NCI-H1694 treated with DMSO at 0.1 percent for 48 hours (cell line): ENCODE results near the gene EN2.

Source experiments
- DNase-seq: peaks from one replicate; lab custom pipeline; 2025; lab: John Stamatoyannopoulos, UW

EN2 gene

DNA sequence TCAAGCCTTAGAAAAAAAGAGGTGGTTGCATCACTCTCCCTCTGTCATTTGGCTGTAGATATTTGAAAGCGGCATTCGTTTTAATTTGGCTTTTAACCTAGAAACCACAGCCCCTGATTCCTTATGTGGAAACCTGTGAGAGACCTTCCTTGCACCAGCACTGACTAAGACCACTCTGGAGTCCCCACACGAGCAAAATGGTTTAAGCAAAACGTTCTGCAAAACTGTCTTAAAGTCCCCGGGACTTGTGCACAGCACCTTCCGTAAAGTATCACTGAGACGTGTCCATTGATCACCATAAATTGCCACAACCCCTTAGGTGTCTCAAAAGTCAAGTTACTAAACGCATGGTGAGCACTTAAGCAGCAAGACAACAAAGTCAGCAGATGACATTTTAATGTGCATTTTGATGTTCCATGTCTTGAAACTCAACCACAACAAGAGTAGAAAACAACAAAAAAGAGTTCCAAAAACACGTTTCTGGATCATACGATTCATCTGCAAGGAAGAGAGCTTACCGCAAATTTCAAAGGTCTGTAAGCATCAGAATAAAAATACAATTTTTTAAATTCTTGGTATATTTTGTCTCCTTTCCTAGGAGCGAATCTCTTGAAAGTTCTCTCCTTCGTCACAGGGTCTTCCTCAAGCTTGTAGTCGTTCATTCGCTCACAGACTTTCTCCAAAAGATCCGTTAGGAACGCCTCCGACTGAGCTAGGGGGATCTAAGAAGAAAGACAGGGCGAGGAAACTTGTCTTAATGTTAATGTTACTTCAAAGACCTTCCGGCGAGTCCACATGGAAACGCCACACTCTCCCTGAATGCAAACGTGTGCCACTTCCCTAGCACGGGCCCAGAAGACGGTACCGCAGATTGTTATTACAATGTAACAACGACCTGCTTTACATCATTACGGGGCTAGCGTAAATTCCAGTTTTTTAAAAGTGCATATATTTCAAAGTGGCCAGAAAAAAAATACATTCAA, 50.7 kb downstream of the EN2 start:
- DNase-seq = no peak

DNA sequence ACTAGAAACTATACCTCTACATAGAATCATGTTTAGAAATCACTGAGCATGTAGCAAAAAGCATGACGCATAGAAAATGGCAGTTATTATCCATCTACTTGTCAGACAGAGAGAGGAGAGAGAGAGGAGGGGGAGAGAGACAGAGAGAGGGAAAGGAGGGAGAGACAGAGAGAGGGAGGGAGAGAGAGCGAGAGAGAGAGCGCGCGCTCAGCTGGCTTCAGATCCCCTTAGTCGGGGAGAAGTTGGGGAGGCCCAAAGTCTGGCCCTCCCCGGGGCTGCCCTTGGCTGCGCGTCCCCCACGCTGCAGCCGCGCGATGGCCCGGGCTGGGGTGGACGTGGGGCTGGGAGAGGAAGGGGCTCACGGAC, 51.4 kb downstream of the EN2 start:
- DNase-seq = no peak

DNA sequence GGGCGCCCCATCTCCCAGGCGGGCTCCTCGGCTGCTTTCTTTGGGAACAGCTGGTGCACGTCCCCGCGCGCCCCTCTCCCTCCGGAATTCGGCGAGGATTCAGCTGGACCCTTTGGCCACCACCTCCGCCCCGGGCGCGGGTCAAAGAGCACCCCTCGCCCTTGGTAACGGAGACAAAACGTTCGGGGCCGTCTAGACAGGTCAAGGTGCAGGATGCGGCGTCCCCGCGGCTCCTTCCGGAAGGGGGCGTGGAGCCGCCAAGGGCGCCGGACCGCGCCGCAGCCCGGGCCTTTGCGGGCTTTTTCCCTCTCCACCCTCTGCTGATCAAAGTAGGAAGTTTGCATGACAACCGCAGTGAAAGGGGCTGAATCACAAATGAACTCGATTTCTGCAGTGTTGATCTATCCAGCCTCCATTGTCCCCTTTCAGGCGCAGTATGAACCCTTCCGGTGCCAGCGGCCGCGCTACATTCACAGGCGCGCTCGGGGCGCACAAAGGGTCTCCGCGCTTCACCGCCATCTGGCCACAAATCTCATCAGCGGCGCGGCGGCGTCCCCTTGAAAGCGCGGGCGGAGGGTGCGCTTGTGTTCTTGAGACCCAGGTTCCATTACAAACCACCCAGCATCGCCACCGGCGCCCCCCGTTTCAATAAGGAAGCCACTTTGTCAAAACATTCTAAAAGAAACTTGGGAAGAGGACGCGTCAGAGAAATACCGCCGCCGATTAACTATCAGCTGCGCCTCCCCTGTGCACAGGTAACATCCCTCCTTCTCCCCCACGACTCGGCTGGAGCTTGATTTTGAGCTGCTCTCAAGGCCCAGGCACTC, 52.0 kb downstream of the EN2 start:
- no peak for DNase-seq

DNA sequence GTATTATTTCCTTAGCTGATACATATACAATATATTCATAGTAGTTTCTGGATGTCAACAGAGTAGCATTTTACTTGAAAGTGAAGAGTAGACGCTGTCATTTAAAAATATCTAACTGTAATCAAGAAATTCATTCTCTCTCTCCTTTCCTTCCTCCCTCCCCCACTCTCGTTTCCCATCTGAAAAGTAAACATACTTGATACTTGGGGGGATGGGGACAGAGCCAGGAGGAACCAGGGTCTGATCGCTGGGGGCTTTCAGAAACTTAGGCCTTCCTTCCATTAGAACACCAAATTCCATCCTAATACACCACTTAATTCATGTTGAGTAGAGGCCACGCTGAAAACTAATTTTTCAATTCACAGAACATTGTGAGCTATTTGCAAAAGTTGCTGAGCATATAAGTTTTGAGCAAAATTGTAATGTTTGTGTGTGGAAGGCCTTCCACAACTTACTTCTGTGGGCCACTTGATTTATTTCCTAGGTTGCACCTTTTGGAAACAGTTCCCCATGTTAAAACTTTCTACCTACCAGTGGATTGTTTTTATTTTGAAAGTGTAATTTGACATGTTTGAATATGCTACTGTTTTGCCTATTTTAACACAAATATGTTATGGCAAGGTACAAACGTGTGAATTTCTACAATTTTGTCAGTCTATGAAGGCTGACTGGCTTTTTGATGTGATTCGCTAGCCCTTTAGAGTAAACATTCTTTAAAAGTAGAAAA, 53.2 kb downstream of the EN2 start:
- no peak for DNase-seq

DNA sequence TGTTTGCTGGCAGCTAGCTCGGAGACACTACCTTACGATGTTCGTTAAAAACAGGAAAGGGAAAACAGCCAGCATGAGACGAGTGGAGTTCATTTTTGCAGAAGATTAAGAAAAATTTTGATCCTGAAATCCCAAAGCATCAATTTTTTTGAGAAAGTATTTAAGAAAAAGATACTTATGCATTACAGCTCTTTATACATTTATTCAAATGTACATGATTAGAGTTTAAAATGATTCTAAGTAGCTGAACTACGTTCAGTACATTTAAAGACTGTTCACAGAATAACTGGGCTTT, 53.7 kb downstream of the EN2 start:
- no peak for DNase-seq

DNA sequence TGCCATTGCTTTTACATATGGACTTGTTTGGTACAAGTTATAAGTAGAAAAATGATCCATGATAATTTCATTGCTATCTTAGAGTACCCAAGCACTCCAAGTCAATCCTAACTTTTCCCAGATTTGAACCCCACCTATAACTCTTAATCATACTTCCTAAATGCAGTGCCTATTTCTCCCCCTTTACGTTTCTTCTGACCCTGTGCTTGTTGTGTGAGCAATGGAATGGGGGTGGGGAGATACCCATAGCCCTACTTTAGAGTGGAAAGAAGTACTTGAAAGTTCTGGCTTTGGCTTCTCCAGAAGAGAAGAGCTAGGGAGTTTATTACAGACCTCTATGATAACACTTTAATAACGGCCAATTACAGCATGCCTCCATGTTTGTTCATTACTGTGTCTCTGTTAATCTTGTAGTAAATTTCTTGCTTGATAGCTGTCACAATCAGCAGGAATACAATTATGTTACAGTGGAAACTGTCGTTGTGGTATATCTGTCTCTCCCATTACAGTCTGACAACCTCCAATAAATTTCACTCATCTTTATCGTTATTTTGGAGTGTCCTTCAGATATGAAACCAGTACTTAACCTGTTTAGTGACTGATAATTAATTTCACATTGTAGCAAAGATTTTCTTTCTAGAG, 54.4 kb downstream of the EN2 start:
- DNase-seq = no peak

DNA sequence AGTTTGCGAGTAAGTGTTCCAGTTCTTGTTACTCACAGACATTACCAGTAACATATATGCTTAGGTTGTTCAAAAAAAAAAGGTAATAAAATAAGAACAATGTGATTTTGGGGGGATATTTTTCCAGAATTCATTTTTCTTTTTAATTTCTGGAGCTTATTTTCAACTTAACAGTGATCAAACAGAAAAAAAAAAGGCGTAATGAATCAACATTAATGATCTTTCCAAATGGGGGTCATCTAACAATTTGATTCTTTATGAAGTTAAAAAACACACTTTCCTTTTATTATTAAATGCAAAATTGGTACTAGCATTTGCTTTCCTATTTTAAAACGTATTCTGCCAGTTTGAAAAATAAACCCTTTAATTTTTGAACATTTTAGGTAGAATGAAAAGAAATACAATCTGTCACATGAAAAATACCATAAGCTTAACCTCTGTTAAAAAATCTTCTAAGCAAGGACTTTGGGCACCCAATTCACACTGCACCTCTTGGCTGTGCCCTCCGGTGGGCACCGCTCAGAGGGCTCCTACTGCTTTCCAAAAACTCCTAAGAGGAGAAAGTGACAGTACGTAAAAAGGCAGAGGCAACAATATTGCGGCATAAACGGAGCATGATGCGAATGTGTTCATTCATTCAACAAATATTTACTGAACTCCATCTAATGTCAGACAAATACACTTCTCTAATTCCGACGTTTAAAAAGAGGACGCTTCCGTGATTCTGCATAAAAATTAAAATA, 55.8 kb downstream of the EN2 start:
- no peak for DNase-seq

DNA sequence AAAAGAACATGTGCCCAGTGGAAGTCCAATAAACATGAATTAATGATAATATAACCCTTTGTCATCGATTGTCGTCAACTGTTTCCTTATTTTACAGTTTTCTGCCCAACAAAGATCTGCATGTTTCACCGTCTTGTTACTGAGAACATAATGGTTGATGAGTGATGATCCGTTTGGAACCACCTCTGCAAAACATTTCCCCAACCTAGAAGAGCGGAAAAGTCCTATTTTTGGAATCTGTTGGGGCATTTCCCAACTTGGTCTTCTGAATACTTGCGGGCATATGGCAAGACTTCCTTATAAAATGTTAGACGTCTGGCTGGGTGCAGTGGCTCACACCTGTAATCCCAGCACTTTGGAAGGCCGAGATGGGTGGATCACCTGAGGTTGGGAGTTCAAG, 56.4 kb downstream of the EN2 start:
- DNase-seq = no peak
